HepG2 (cell line): ENCODE results near the gene FNDC4. TPM values are rescaled to one million over a fixed set of nuclear protein-coding genes. Genes with fewer than 3 reads are reported as not detected.

Experiments used
- AFF4 ChIP-seq: sonication (generic); formaldehyde crosslinking; IDR thresholded peaks from 2 replicates; pipeline ENCODE4 v1.4.0; 2020; ENCODE audit warnings: missing genetic modification reagents
- AKAP8 ChIP-seq: sonication (generic); formaldehyde crosslinking; IDR thresholded peaks from 2 replicates; pipeline ENCODE4 v1.5.1; 2020; ENCODE audit warnings: mild to moderate bottlenecking, missing genetic modification reagents
- ARHGAP35 ChIP-seq: sonication (generic); formaldehyde crosslinking; IDR thresholded peaks from 2 replicates; pipeline ENCODE4 v1.9.0; 2022; ENCODE audit warnings: mild to moderate bottlenecking, inconsistent platforms, moderate library complexity, missing genetic modification reagents, borderline replicate concordance
- HINFP ChIP-seq: sonication (generic); formaldehyde crosslinking; IDR thresholded peaks from 2 replicates; pipeline ENCODE4 v1.4.0; 2020; ENCODE audit warnings: low read depth, mild to moderate bottlenecking, missing genetic modification reagents
- IKZF4 ChIP-seq: sonication (generic); formaldehyde crosslinking; IDR thresholded peaks from 2 replicates; pipeline ENCODE4 v1.5.1; 2020; ENCODE audit warnings: borderline replicate concordance, mild to moderate bottlenecking, low read depth, missing genetic modification reagents; ENCODE audit errors: not compliant biosample characterization
- MYC ChIP-seq: sonication (generic); formaldehyde crosslinking; IDR thresholded peaks from 2 replicates; pipeline ENCODE4 v1.9.0; 2021; ENCODE audit warnings: missing genetic modification reagents, borderline replicate concordance
- POLR2A ChIP-seq, 2 experiments: IDR thresholded peaks; 2 replicates each; pipeline ENCODE4 v1.6.1; 2011; ENCODE audit warnings: low read depth in 2 of 2, low read length in 2 of 2, mild to moderate bottlenecking in 1 of 2, moderate library complexity in 1 of 2; ENCODE audit not compliant: insufficient read depth in 1 of 2
- RAD51 ChIP-seq: fragments of 450-650 bp; IDR thresholded peaks from 2 replicates; pipeline ENCODE4 v1.6.1; 2016; ENCODE audit warnings: borderline replicate concordance
- SALL2 ChIP-seq: sonication (generic); formaldehyde crosslinking; IDR thresholded peaks from 2 replicates; pipeline ENCODE4 v1.8.1; 2023; ENCODE audit warnings: mild to moderate bottlenecking, missing genetic modification reagents, inconsistent platforms
- SAP130 ChIP-seq: IDR thresholded peaks from 2 replicates; pipeline ENCODE4 v1.6.1; 2016; ENCODE audit warnings: low read depth
- STAT5B ChIP-seq: sonication (generic); formaldehyde crosslinking; IDR thresholded peaks from 2 replicates; pipeline ENCODE4 v1.4.0; 2020; ENCODE audit warnings: missing genetic modification reagents
- TEAD2 ChIP-seq: sonication (generic); formaldehyde crosslinking; IDR thresholded peaks from 2 replicates; pipeline ENCODE4 v1.9.0; 2021; ENCODE audit warnings: missing genetic modification reagents
- ZBTB10 ChIP-seq: sonication (generic); formaldehyde crosslinking; IDR thresholded peaks from 2 replicates; pipeline ENCODE4 v1.4.0; 2020; ENCODE audit warnings: missing genetic modification reagents, borderline replicate concordance
- ZFP91 ChIP-seq: sonication (generic); formaldehyde crosslinking; IDR thresholded peaks from 2 replicates; pipeline ENCODE4 v1.9.0; 2022; ENCODE audit warnings: missing genetic modification reagents, mild to moderate bottlenecking, borderline replicate concordance
- ZFY ChIP-seq: sonication (generic); formaldehyde crosslinking; IDR thresholded peaks from 2 replicates; pipeline ENCODE4 v1.4.0; 2020; ENCODE audit warnings: missing genetic modification reagents
- ZNF616 ChIP-seq: sonication (generic); formaldehyde crosslinking; IDR thresholded peaks from 2 replicates; pipeline ENCODE4 v1.5.0; 2020; ENCODE audit warnings: low read depth, mild to moderate bottlenecking, missing genetic modification reagents
- ZNF710 ChIP-seq: sonication (generic); formaldehyde crosslinking; IDR thresholded peaks from 2 replicates; pipeline ENCODE4 v1.5.0; 2020; ENCODE audit warnings: mild to moderate bottlenecking, missing genetic modification reagents, borderline replicate concordance
- ZSCAN12 ChIP-seq: sonication (generic); formaldehyde crosslinking; IDR thresholded peaks from 2 replicates; pipeline ENCODE4 v1.9.0; 2021; ENCODE audit warnings: mild to moderate bottlenecking, missing genetic modification reagents
- polyA plus RNA-seq, 8 experiments: library from polyadenylated mRNA; depleted of rRNA in 3 of 8; stranded (reverse) in 7 of 8; unstranded in 1 of 8; fragments of >200 nt; fragmentation: Illumina TruSeq in 4 of 8; extraction: Trizol in 4 of 8; gene quantifications; 2 replicates each; pipeline versions ENCODE4 v1.2.1 to v1.2.3, GENCODE V29; 2011 to 2016; ENCODE audit warnings: low read depth in 4 of 8, missing spikeins in 1 of 8, mixed read lengths in 1 of 8; ENCODE audit not compliant: insufficient read depth in 1 of 8
- total RNA-seq, 5 experiments: library from RNA; depleted of rRNA; stranded (reverse); fragments of >200 nt; fragmentation: Illumina TruSeq; extraction: Trizol; gene quantifications; 2 replicates each; pipeline ENCODE4 v1.2.3, GENCODE V29; 2016; ENCODE audit warnings: low read depth in 1 of 5

The FNDC4 gene
- total and polyA plus RNA-seq, 2 of the 13 experiments (the other 11 are each of a cell fraction or from before 2014, with no cell fraction given): 9.0 to 17.4 TPM

- TF ChIP-seq ZSCAN12 (CRISPR knock-in tag) (no peak), RAD51 (no peak), ZNF710 (CRISPR knock-in tag) (no peak), AFF4 (no peak), ARHGAP35 (CRISPR knock-in tag) (no peak), STAT5B (CRISPR knock-in tag) (no peak), ZFP91 (no peak), SAP130 (CRISPR knock-in tag) (peak; percentile 49), AKAP8 (no peak), ZFY (peak; percentile 74), IKZF4 (CRISPR knock-in tag) (peak; percentile 70), HINFP (CRISPR knock-in tag) (no peak), ZNF616 (CRISPR knock-in tag) (no peak), SALL2 (peak; percentile 25; the same call in 1 of the 2 replicates), MYC (CRISPR knock-in tag) (no peak), TEAD2 (no peak), POLR2A (IDR thresholded peaks at IDR 0.05; ENCODE audit: insufficient read depth in 1 of 2, low read depth in 2 of 2, low read length in 2 of 2) (peak in 1 of 2 experiments; percentile 68; a peak in 2 of 4 replicates), ZBTB10 (0 out of 2 replicates have a peak, but pooled peaks have one; percentile 55)
These were observed at the start of gene FNDC4 (continued) for GRCh38 chr2:27494944-27495554.
